ENCODE measurements around the gene MEIS1.

Gene MEIS1

DNA sequence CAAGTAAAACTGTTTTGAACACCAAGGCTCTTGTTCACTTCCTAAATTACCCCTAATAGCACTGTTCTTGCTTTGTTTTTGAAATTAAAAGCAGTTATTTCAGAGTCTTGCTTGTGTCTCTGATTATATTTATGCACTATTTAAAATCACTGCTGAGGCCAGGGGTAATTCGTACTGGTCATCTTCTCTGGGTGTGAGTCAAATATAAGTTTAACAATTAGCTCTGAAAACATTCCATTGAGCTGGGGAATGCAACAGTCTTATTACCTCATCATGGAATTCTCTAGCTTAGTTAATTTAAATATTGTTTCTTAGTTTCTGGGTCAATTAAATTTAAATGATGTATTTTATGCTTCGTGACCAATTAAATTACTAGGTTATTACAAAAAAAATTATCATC lies 135.0 kb downstream of the MEIS1 start:
- TF ChIP-seq TAF1 (IDR thresholded peaks at IDR 0.05; ENCODE audit: borderline replicate concordance, low read depth, low read length) (no peak), POLR2AphosphoS5 (IDR thresholded peaks at IDR 0.05; ENCODE audit: low read depth, low read length) (no peak), POLR2A (IDR thresholded peaks at IDR 0.05; ENCODE audit: low read depth, low read length) (no peak)
- FAIRE-seq: no peak

DNA sequence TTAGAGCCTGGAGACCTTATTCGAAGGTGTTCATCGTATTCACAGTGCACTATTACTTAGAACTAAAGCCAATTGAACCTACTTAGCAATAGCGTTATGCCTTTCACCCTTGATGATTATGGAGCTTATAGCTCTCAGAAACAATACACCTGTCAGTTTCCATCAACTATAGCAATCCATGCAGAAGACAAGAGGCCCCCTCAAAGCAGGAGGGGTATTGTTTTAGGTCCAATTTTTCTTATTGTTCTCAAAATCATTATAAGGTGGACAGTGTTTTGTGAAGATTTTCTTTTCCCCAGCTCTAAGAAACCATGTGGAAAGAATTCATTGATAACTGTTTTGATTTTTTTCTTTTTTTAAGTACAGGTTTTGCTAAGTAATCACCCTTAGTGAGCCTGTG lies 135.5 kb downstream of the MEIS1 start:
- no peak for FAIRE-seq
- TF ChIP-seq POLR2A (IDR thresholded peaks at IDR 0.05; ENCODE audit: low read depth, low read length) (no peak), TAF1 (IDR thresholded peaks at IDR 0.05; ENCODE audit: borderline replicate concordance, low read depth, low read length) (no peak), POLR2AphosphoS5 (IDR thresholded peaks at IDR 0.05; ENCODE audit: low read depth, low read length) (no peak)
- no peak for DNase-seq (ENCODE audit: insufficient read length)

More for the DNA sequence above, 135.0 kb downstream of the MEIS1 start:
- DNase-seq (ENCODE audit: insufficient read length): no peak

DNA sequence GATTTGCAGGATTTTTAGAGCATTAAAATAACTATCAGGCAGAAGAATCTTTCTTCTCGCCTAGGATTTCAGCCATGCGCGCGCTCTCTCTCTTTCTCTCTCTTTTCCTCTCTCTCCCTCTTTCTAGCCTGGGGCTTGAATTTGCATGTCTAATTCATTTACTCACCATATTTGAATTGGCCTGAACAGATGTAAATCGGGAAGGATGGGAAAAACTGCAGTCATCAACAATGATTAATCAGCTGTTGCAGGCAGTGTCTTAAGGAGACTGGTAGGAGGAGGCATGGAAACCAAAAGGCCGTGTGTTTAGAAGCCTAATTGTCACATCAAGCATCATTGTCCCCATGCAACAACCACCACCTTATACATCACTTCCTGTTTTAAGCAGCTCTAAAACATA lies 137.0 kb downstream of the MEIS1 start:
- DNase-seq (ENCODE audit: insufficient read length) (no peak), FAIRE-seq (no peak)

DNA sequence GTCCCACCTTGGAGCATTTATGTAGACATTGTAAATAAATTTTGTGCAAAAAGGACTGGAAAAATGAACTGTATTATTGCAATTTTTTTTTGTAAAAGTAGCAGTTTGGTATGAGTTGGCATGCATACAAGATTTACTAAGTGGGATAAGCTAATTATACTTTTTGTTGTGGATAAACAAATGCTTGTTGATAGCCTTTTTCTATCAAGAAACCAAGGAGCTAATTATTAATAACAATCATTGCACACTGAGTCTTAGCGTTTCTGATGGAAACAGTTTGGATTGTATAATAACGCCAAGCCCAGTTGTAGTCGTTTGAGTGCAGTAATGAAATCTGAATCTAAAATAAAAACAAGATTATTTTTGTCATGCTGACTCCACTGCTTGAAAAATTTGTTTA lies 137.5 kb downstream of the MEIS1 start:
- DNase-seq (ENCODE audit: insufficient read length) (no peak), FAIRE-seq (no peak)
- TF ChIP-seq TAF1 (IDR thresholded peaks at IDR 0.05; ENCODE audit: borderline replicate concordance, low read depth, low read length) (no peak), POLR2AphosphoS5 (IDR thresholded peaks at IDR 0.05; ENCODE audit: low read depth, low read length) (no peak), POLR2A (IDR thresholded peaks at IDR 0.05; ENCODE audit: low read depth, low read length) (no peak)

More for the DNA sequence above, 137.0 kb downstream of the MEIS1 start:
- no peak for TF ChIP-seq POLR2AphosphoS5 (IDR thresholded peaks at IDR 0.05; ENCODE audit: low read depth, low read length)
- no peak for TF ChIP-seq TAF1 (IDR thresholded peaks at IDR 0.05; ENCODE audit: borderline replicate concordance, low read depth, low read length)
- no peak for TF ChIP-seq POLR2A (IDR thresholded peaks at IDR 0.05; ENCODE audit: low read depth, low read length)

DNA sequence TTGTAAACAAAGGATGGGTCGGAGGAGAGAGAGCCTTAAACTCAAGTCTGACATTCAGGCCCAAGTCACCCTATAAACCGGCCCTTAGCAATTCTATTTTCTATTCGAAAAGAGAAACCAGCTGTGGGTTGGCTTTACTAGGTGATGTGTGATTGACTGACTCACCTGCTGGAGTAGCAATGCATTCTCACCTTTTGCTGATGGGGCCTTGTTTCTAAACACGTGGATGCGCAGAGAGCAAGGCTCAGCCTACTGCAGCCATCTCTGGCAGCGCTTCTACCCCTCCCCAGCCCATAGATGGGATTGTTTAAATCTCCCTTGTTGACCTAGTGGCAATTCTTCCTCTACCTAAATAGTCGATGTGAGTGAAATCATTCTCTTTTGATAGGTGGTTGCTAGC lies 138.5 kb downstream of the MEIS1 start:
- FAIRE-seq (no peak), DNase-seq (ENCODE audit: insufficient read length) (no peak)
- no peak for TF ChIP-seq TAF1 (IDR thresholded peaks at IDR 0.05; ENCODE audit: borderline replicate concordance, low read depth, low read length)
- TF ChIP-seq POLR2AphosphoS5 (IDR thresholded peaks at IDR 0.05; ENCODE audit: low read depth, low read length): no peak
- TF ChIP-seq POLR2A (IDR thresholded peaks at IDR 0.05; ENCODE audit: low read depth, low read length): no peak

DNA sequence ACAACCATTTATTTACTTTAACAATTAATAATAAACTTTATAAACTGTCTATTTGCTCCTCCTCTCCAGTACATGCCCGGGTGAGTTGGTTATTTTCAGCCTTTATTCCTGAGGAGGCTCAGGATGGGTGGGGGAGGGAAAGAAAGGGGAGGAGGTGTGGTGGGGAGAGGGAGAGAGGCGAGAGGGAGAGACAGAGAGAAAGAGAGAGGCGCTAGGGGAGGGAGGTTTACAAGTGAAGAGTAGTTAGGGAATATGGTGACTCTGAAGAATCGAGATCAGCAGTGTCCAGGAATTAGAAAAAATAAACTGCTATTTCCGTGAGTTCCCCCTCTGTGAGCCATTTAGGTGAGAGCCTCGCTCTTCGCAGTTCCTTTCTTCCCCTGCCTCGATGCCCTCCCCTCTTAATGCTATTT lies 138.9 kb downstream of the MEIS1 start:
- TF ChIP-seq TAF1 (IDR thresholded peaks at IDR 0.05; ENCODE audit: borderline replicate concordance, low read depth, low read length) (no peak), POLR2A (IDR thresholded peaks at IDR 0.05; ENCODE audit: low read depth, low read length) (no peak), POLR2AphosphoS5 (IDR thresholded peaks at IDR 0.05; ENCODE audit: low read depth, low read length) (no peak)
- FAIRE-seq: no peak

DNA sequence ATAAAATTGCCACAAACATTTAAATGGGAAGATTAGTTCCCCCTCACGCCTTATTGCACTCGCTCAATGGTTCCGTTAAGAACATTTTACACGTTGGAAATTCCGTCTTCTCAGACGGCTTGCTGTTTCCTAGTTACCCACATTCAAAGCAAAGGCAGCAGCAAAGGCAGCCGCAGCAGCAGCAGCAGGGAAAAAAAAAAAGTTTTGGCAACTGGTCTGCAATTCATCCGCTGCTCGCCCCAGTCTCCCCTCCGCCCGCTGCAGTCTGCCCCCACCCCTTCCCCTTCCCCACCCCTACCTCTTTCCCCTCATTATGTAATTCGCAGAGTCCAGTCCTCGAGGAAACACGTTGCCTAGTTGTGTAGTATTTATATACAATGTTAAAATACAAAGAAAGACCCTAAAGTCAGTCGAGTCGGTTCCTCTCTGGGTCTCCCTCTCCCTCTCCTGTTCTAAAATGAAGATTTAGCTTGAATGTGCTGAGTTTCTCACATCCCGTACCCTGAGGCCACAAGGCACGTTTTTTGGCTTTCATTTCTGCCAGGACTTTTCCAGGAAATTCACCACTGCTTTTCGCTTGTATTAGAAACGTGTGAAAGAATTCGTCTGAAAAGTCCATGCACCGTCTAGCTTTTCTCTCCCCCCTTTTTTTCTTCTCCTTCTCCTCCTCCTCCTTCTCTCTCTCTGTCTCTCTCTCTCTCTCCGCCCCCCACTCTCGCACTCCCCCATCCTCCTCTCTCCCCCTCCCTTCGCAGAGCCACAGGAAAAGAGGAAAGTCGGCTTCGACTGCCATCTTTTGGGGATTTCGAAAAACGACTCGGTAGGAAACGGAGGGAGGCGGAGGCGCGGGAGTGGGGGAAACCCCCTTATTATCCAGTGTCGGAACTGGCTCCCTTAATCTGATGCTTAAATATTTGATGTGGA lies 140.0 kb downstream of the MEIS1 start:
- TF ChIP-seq POLR2AphosphoS5 (IDR thresholded peaks at IDR 0.05; ENCODE audit: low read depth, low read length) (no peak), TAF1 (IDR thresholded peaks at IDR 0.05; ENCODE audit: borderline replicate concordance, low read depth, low read length) (no peak), POLR2A (IDR thresholded peaks at IDR 0.05; ENCODE audit: low read depth, low read length) (no peak)
- no peak for FAIRE-seq
- DNase-seq (ENCODE audit: insufficient read length): no peak

More for the DNA sequence above, 138.9 kb downstream of the MEIS1 start:
- no peak for DNase-seq (ENCODE audit: insufficient read length)

DNA sequence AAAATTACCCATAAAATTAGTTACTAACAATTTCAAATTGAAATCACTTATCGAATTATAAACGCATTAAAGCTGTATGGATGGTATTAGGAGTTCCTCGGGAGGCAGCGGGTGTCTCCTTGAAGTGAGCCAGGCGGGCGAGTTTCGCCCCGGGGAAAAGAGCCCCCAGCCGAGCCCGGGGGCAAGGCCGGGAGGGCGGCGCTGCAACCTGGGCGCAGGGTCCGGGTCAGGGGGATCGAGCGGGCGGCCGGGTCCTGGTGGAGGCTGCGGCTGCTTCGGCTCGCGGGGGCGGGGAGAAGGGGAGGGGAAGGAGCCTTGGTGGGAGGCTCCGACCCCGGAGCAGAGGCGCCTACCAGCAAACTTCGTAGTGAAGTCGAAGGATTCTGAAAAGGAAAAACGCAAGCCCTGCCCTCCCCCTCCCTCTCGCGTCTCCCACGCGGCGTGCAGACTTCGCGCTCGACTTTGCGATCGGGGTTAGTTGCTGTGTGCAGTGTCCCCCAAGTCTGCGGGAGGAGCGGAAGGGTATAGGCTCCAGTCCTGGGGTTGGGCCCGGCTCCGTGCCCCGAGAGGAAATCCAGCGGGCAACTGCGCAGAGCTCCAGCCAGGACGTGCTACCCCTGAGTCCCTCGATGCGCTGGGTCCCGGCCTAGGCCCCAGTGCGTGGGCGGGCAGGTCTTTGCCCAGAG lies 140.8 kb downstream of the MEIS1 start:
- FAIRE-seq (no peak), DNase-seq (ENCODE audit: insufficient read length) (no peak)

DNA sequence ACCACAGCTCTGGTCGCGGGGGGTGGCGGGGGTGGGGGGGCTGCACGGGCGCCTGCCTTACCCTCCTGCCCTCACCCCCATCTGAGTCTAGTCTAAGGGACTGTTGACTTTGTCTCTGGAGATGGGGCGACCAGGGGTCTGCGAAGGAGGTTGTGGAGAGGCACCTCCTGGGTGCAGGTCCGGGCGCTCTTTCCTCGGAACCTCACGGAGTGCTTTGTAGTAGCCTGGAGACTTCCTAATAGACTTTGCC lies 141.3 kb downstream of the MEIS1 start:
- DNase-seq (ENCODE audit: insufficient read length) (no peak), FAIRE-seq (no peak)
- TF ChIP-seq TAF1 (IDR thresholded peaks at IDR 0.05; ENCODE audit: borderline replicate concordance, low read depth, low read length): no peak
- TF ChIP-seq POLR2AphosphoS5 (IDR thresholded peaks at IDR 0.05; ENCODE audit: low read depth, low read length): no peak
- TF ChIP-seq POLR2A (IDR thresholded peaks at IDR 0.05; ENCODE audit: low read depth, low read length): no peak

More for the DNA sequence above, 140.8 kb downstream of the MEIS1 start:
- TF ChIP-seq POLR2A (IDR thresholded peaks at IDR 0.05; ENCODE audit: low read depth, low read length): no peak
- TF ChIP-seq POLR2AphosphoS5 (IDR thresholded peaks at IDR 0.05; ENCODE audit: low read depth, low read length): no peak
- TF ChIP-seq TAF1 (IDR thresholded peaks at IDR 0.05; ENCODE audit: borderline replicate concordance, low read depth, low read length): no peak

DNA sequence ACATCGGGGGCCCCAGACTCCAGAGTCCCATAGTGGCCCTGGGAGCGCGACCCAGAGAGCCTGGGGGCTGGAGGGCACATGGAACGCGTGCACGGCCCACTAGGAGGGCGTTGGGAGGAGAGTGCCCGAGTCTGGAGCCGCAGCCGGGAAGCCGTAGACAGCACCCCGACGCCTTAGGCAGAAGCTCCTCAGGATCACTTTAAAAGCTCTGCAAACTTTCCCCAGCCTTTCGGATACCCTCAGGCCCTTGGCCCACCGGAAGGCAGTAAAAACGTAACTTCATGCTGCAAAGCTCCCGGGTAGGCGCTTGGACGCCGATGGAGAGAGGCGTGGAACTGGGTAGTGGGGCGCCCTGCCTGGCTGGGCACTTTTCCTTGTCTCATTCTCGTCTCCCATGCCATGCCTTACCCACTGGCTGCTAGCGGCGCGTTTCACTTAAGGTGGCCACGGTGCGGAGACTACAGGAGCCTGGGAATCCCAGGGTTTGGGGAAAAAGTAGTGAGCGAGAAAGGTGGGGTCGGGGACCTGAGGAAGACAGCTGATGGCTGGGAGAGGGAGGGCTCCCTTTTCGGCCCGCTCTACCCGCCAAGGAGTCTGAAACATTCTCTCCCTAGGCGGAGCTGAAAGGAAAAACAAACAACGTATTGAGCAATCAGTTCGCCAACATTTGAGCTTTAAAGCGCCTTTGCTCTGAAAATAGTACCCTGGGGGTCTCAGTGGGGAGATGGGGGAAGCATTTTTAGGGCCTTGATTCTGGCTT lies 141.8 kb downstream of the MEIS1 start:
- DNase-seq (ENCODE audit: insufficient read length): no peak
- no peak for FAIRE-seq
- TF ChIP-seq POLR2A (IDR thresholded peaks at IDR 0.05; ENCODE audit: low read depth, low read length) (no peak), TAF1 (IDR thresholded peaks at IDR 0.05; ENCODE audit: borderline replicate concordance, low read depth, low read length) (no peak), POLR2AphosphoS5 (IDR thresholded peaks at IDR 0.05; ENCODE audit: low read depth, low read length) (no peak)

DNA sequence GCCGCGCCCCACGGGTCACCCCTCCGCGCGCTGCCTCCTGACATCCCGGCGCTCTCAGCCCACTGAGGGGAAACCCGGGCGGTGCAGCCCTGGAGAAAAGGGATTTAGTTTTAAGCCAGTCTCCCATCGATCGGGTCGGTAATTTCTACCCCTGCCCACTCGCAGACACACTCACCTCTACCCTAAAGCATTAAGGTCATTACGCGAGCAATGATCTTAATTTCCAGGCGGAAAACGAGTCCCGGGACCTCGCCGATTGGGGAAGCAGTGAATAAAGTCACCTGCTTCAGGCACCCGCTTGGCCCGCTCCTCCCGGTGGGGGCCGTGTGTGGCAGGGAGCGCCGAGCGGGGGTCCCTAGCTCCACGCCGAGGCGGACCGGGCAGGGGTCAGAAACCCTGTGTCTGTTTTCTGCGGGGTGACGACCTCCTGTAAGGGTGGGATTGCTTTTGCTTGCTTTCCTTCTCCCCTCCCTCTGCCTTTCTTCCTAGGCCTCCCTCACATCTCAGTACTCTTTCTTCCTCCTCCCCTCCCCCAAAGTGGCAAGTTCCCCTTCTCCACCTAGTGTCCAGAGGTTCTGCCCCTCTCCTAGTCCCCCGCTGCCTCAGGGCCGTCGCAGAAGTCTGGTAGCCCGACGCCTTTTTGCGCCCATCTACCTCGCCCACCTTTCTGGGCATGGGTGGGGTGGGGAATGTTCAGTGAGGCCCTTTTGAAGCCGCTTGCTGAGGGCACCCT lies 142.6 kb downstream of the MEIS1 start:
- no peak for DNase-seq (ENCODE audit: insufficient read length)
- no peak for TF ChIP-seq TAF1 (IDR thresholded peaks at IDR 0.05; ENCODE audit: borderline replicate concordance, low read depth, low read length)
- no peak for TF ChIP-seq POLR2A (IDR thresholded peaks at IDR 0.05; ENCODE audit: low read depth, low read length)
- TF ChIP-seq POLR2AphosphoS5 (IDR thresholded peaks at IDR 0.05; ENCODE audit: low read depth, low read length): no peak
- FAIRE-seq: no peak

Measured in GM12892 (cell line).